Activated naive CD4-positive, alpha-beta T cell treated with anti-CD3 and anti-CD28 coated beads for 36 hours (primary cell): Measurements from ENCODE around the gene GLIS1. TPM values are rescaled to one million over a fixed set of nuclear protein-coding genes. Genes with fewer than 3 reads are reported as not detected.

Experiments
- CTCF ChIA-PET: fragments of 350-600 bp; sonication (Branson Sonifier 250); formaldehyde crosslinking; loops from one replicate; lab custom pipeline; 2021; ENCODE audit warnings: antibody characterized with exemption; lab: Charles Lee
- DNase-seq: peaks from one replicate; pipeline ENCODE4 v3.0.0-alpha.2; 2020
- H3K27ac Mint-ChIP-seq: one replicate; pipeline ENCODE4 v1.8.0; 2021; ENCODE audit warnings: mild to moderate bottlenecking, mixed read lengths
- H3K27me3 Mint-ChIP-seq: one replicate; pipeline ENCODE4 v1.8.0; 2021; ENCODE audit warnings: low read depth, mixed read lengths
- H3K36me3 Mint-ChIP-seq: one replicate; pipeline ENCODE4 v1.8.0; 2021; ENCODE audit warnings: low read depth, mixed read lengths
- H3K4me1 Mint-ChIP-seq: one replicate; pipeline ENCODE4 v1.8.0; 2021; ENCODE audit warnings: low read depth, mixed read lengths
- H3K4me3 Mint-ChIP-seq: one replicate; pipeline ENCODE4 v1.8.0; 2021; ENCODE audit warnings: mild to moderate bottlenecking, moderate library complexity, mixed read lengths
- H3K9me3 Mint-ChIP-seq: one replicate; pipeline ENCODE4 v1.8.0; 2021; ENCODE audit warnings: mixed read lengths
- intact Hi-C: fragments of 100-400 bp; cut with micrococcal nuclease; formaldehyde crosslinking; loops from one replicate; pipeline ENCODE4 v1.15.1; 2023
- total RNA-seq, 2 experiments: library from RNA; stranded (reverse); gene quantifications; one replicate each; pipeline ENCODE4 v1.2.3, GENCODE V29; 2021

GLIS1 gene
- total RNA-seq, 2 experiments from 2014 or later: not detected

DNA sequence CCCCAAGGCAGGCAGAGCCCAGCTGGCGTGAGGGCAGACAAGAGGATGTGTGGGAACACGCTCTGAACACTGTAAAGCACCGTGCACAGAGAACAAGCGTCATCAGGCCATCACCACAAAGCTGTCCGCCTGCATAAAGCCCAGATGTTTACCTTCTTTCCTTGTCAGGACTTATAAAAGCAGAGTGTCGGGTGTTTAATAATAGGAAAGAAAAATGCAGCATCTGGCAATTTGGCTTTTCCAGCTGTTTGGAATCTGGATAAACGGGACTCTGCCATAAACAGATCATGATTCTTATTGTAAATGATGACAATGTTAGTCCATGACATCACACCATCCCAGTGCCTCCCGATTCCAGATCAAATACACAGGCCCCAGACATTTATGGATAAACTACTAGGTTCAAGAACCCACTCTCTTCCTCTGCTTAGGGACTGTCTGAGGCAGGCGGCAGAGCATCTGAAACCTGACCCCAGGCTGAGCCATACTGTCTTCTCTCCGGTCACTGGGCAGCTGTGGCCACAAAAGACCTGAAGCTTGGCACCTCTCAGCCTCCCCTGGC, 4.2 kb downstream of the GLIS1 start:
- H3K4me3 Mint-ChIP-seq: no peak overlapping the region
- DNase-seq: no peak
- H3K9me3 Mint-ChIP-seq: no peaks in the 10 kb centered on the region
- H3K36me3 Mint-ChIP-seq: no peaks in the 10 kb centered on the region
- intact Hi-C loops: no loop called here
- H3K27me3 Mint-ChIP-seq: peaks cover 36% of the 10 kb centered on the region
- CTCF ChIA-PET: interaction anchor here (0.7 kb wide), 1 partner anchor 20 kb away, joined by 8 read pairs; no protein-coding TSS in a partner anchor
- H3K4me1 Mint-ChIP-seq: no peaks in the 10 kb centered on the region
- H3K27ac Mint-ChIP-seq: no peak overlapping the region

- Mint-ChIP-seq H3K4me1 (no peaks in the 10 kb centered on the region), H3K27ac (no peak overlapping the region), H3K36me3 (no peaks in the 10 kb centered on the region), H3K27me3 (peaks cover 33% of the 10 kb centered on the region), H3K4me3 (no peak overlapping the region), H3K9me3 (no peaks in the 10 kb centered on the region)
- intact Hi-C loops: no loop called here
- CTCF ChIA-PET: interaction anchor here (0.7 kb wide), 2 partner anchors 20 to 52 kb away, joined by 3 to 8 read pairs; no protein-coding TSS in a partner anchor
- no peak for DNase-seq
Measured at GRCh38 chr1:53733975-53734649, 4.9 kb downstream of the GLIS1 start.

DNA sequence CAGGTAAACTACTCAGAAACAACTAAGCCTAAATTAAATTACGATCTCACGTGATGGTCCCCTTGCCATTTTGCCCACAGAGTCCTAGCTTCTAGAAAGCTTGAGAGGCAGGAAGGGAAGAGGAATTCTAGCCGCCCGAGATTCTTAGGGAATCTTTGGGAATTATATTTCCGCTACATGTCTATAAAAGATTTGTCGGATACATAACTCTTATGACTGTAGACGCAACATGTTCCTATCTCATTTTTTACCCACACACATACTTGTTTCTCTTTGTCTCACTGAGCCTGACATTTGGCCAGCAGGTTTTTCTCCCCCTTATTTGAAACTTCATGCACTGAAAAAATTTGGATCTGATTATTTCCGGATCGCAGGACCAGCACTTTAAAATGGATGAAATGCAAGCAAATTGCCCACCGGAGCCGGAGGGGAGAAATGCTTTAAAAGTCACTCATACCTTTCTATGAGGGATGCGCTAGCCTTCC, 5.5 kb downstream of the GLIS1 start:
- Mint-ChIP-seq H3K27ac (no peak overlapping the region), H3K4me1 (no peaks in the 10 kb centered on the region), H3K36me3 (no peaks in the 10 kb centered on the region), H3K27me3 (peaks cover 29% of the 10 kb centered on the region), H3K4me3 (no peak overlapping the region), H3K9me3 (no peaks in the 10 kb centered on the region)
- CTCF ChIA-PET: interaction anchor here (0.7 kb wide), 1 partner anchor 51 kb away, joined by 3 read pairs; no protein-coding TSS in a partner anchor
- no peak for DNase-seq
- intact Hi-C loops: no loop called here

DNA sequence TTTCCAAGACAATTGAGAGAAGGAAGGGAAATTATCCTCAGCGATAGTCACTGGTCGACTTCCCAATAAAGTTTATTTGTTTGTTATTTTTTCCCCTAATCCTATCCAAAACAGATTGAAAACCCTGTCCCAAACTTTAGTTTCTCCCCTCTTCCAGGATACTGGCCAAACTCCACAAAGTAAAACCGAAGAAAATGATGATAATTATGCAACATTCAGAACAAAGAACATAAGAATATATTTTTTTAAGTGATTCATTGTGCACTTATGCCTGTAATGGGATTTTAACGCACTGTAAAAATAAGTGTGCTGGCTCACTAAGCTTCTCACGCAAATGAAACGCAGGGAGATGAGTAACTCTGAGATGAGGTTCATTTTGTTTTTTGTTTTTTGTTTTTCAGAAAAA, 6.0 kb downstream of the GLIS1 start:
- H3K9me3 Mint-ChIP-seq: no peaks in the 10 kb centered on the region
- CTCF ChIA-PET: interaction anchor here (0.7 to 1.0 kb wide), 2 partner anchors 23 to 319 kb away, joined by 3 read pairs; no protein-coding TSS in a partner anchor
- H3K27me3 Mint-ChIP-seq: peaks cover 25% of the 10 kb centered on the region
- H3K27ac Mint-ChIP-seq: no peak overlapping the region
- H3K4me1 Mint-ChIP-seq: no peaks in the 10 kb centered on the region
- H3K36me3 Mint-ChIP-seq: no peaks in the 10 kb centered on the region
- H3K4me3 Mint-ChIP-seq: no peak overlapping the region
- intact Hi-C loops: no loop called here
- DNase-seq: no peak

DNA sequence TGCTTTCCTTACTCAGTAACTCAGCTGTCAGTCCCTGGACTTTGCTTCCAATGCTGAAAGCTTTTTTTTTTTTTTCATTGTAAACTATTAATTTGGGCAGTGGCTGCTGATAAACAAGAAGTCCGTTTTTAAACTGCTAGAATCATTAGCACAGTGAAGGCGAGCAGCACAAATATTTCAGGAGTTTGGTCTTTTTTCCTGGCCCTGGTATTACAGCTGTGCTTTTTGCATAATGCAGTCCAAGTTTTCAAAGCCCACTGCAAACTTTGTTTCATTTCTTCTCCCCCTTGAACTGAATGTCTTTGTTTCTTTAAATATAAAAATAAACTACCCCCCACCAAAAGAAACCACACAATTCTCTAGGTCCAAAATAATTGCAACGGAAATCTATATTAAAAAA, 6.6 kb downstream of the GLIS1 start:
- intact Hi-C loops: no loop called here
- Mint-ChIP-seq H3K27ac (no peak overlapping the region), H3K36me3 (no peaks in the 10 kb centered on the region), H3K4me3 (no peak overlapping the region), H3K4me1 (no peaks in the 10 kb centered on the region), H3K9me3 (no peaks in the 10 kb centered on the region), H3K27me3 (peaks cover 23% of the 10 kb centered on the region)
- no peak for DNase-seq
- CTCF ChIA-PET: interaction anchor here (0.7 to 1.0 kb wide), 3 partner anchors 24 to 320 kb away, joined by 3 read pairs; no protein-coding TSS in a partner anchor

DNA sequence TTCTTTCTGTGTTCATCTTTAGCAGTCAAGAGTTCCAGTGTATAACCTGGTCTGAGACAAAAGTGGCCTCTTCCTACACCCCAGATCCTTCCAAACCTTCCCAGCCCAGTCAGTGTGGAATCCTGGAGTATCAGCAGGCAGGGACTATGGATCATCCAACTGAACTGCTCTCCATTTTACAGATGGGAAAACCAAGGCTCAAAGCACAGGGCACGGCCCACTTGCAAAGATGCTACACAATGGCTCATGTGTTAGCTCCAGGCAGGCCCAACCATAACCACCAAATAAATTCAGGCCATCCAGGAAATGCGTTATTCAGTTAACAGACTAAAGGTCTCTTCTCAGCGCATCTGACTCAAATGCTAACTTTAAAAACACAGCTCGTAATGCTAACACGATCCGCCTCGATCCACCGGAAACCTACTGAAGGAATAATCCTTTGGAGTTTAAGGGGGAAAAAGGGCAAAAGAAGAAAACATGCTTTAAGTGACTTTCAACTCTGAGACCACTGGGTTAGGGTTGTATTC, 7.1 kb downstream of the GLIS1 start:
- Mint-ChIP-seq H3K9me3 (no peaks in the 10 kb centered on the region), H3K27ac (no peak overlapping the region), H3K4me3 (no peak overlapping the region), H3K27me3 (peaks cover 18% of the 10 kb centered on the region), H3K36me3 (no peaks in the 10 kb centered on the region), H3K4me1 (no peaks in the 10 kb centered on the region)
- no peak for DNase-seq
- CTCF ChIA-PET: interaction anchor here (0.7 to 1.0 kb wide), 2 partner anchors 24 to 44 kb away, joined by 3 read pairs; no protein-coding TSS in a partner anchor
- intact Hi-C loops: no loop called here

GRCh38 chr1:53731043-53731600, 7.8 kb downstream of the GLIS1 start:
- Mint-ChIP-seq H3K9me3 (no peaks in the 10 kb centered on the region), H3K27me3 (peaks cover 14% of the 10 kb centered on the region), H3K4me1 (no peaks in the 10 kb centered on the region), H3K36me3 (no peaks in the 10 kb centered on the region), H3K4me3 (no peak overlapping the region), H3K27ac (no peak overlapping the region)
- DNase-seq: no peak
- intact Hi-C loops: no loop called here
- CTCF ChIA-PET: no interaction called here

DNA sequence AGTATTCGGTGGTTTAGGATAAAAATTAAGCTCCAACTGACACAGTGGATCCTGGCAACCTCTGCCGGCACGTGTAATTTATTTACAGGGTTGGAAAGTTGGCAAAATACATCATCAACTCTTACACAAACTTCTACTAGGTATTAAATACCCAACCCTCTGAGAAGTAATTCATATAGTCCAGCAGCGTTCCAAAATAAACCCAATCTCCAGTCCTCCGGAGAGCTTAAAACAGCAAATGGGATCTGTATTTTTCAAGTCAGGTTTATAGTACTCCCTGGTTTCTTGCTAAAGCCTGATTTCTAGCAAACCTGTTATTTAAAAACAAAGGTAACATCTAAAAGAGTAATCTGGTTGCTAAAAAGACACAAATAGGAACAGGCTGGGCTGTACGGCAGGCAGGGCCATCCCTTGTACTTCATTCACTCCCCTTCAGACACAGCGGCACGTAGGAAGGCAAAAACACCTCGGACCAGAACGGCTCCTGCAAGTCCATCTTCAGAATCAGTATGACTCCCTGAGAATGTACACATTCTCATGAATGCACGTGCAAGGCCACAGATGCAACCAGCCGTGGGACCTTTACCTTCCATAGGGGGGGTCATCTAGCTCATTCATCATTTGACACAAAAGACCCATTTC, 8.6 kb downstream of the GLIS1 start:
- H3K4me3 Mint-ChIP-seq: no peak overlapping the region
- H3K36me3 Mint-ChIP-seq: no peaks in the 10 kb centered on the region
- H3K4me1 Mint-ChIP-seq: no peaks in the 10 kb centered on the region
- no peaks in the 10 kb centered on the region for H3K9me3 Mint-ChIP-seq
- no peak for DNase-seq
- no peak overlapping the region for H3K27ac Mint-ChIP-seq
- intact Hi-C loops: no loop called here
- CTCF ChIA-PET: interaction anchor here (0.6 to 0.7 kb wide), 2 partner anchors 41 to 261 kb away, joined by 3 read pairs; no protein-coding TSS in a partner anchor
- peaks cover 12% of the 10 kb centered on the region for H3K27me3 Mint-ChIP-seq

DNA sequence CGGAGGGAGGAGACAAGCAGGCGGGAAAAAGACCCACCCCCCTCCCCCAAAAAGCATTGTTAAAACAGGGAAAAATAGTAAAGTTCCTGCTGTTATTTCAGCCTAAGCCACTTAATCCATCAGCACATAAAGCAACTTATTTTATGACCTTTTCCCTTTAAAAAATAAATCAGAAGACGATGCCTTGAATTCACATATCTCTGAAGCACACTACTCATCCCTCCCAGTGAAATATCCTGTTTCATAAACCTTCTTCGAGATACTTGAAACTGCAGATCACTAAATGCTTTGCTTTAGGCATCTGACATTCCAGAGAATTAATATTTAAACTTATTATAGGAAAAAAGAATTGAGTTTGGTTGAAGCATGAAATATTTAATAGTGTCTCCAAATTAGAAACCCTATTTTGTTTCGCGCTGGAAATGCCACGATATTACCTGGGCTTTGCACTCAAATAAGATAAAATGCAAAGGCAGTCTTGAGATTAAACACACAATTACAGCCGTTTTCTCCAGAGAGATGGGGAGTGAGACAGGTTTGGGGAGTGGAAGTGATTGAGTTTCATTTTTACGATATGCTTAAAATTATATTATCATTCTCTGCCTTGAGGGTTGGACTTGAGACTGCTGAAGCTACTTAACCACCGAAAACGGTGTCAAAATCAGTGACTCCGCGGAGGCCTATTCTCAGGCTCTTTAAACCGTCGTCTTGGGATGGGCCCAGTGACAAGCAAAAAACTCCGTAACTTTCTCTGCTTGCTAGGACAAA, 9.3 kb downstream of the GLIS1 start:
- intact Hi-C loops: no loop called here
- H3K4me1 Mint-ChIP-seq: no peaks in the 10 kb centered on the region
- H3K4me3 Mint-ChIP-seq: no peak overlapping the region
- H3K36me3 Mint-ChIP-seq: no peaks in the 10 kb centered on the region
- H3K27me3 Mint-ChIP-seq: peaks cover 7% of the 10 kb centered on the region
- H3K27ac Mint-ChIP-seq: no peak overlapping the region
- H3K9me3 Mint-ChIP-seq: no peaks in the 10 kb centered on the region
- CTCF ChIA-PET: no interaction called here
- no peak for DNase-seq

DNA sequence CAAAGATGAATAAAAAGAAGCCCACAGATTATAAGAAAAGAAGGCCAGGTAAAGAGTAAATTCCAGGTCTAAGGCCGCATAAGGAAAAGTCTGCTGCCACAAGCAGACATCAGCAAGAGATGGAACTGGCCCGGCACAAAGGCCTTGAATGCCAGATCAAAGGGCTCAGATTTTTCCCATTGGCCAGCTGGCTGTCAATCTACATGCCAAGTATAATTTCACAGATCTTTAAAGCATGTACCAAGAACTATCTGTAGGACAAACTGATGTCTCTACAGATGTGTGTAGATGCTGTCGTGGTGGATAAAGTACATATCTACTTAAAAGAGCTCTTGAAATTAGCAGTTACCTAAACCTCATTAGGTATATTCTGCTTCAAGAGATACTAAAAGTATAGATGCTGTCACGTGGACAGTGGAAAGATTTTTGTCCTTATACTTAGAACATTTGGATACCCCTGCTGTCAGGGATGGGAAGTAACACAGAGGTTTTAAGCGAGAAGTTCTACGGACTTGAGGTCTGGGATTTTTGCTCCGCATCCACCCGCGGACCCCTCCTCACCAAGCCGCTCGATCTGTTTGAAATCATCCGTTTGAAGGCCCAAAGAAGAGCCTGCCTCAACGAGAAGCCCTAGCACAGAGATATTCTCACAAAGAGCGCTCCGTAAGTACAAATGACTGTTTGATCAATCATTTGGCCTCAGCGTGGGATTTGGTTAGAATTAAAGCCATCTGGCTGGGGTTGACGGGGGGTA, 10.1 kb downstream of the GLIS1 start:
- Mint-ChIP-seq H3K4me1 (no peaks in the 10 kb centered on the region), H3K27me3 (peaks cover 5% of the 10 kb centered on the region), H3K9me3 (no peaks in the 10 kb centered on the region), H3K4me3 (no peak overlapping the region), H3K36me3 (no peaks in the 10 kb centered on the region), H3K27ac (no peak overlapping the region)
- intact Hi-C loops: no loop called here
- no peak for DNase-seq
- CTCF ChIA-PET: no interaction called here

GRCh38 chr1:53728196-53728595, 10.8 kb downstream of the GLIS1 start:
- Mint-ChIP-seq H3K4me1 (no peaks in the 10 kb centered on the region), H3K9me3 (no peaks in the 10 kb centered on the region), H3K27ac (no peak overlapping the region), H3K27me3 (peaks cover under 1% of the 10 kb centered on the region), H3K4me3 (no peak overlapping the region), H3K36me3 (no peaks in the 10 kb centered on the region)
- no peak for DNase-seq
- intact Hi-C loops: no loop called here
- CTCF ChIA-PET: no interaction called here
